ENCODE measurements around the gene KCNT1.
"Not testable (repeated sequence)": the region's sequence is repeated elsewhere in the genome, so short reads cannot be mapped to it uniquely, and the experiment has no call there.

KCNT1 gene

GRCh38 chr9:135666534-135667462 is 35.2 kb upstream of the KCNT1 start:
- peak; percentile 4 for DNase-seq (ENCODE audit: low spot score)
- TF ChIP-seq CTCF (IDR thresholded peaks at IDR 0.05; ENCODE audit: extremely low read depth, missing control alignments) = no peak

DNA sequence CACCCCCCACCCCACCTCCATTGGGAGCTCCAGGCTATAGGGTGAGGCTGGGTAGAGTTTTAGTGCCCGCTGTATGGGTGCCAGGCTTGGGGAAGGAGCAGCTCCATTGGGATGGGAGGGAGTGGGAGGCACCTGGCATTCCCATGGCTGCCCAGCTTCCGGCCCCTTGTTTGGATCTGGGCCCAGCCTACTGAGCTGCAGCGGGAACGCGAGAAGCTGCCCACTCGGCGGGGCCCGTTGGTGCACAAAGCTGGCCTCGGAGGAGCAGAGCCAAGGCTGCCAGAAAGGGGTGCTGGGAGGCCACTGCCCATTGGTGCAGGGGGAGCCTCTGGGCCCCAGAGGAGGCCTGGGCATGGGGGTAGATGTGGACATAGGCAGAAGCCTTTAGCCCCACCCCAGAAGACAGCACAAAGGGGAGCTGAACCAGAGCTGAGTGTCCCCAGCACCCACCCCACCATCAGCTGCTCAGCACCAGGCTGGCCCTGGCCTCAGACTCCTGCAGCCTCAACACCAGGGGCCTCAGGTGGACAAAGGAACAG is 34.5 kb upstream of the KCNT1 start:
- DNase-seq (ENCODE audit: low spot score) = peak; percentile 4
- no peak for TF ChIP-seq CTCF (IDR thresholded peaks at IDR 0.05; ENCODE audit: extremely low read depth, missing control alignments)

DNA sequence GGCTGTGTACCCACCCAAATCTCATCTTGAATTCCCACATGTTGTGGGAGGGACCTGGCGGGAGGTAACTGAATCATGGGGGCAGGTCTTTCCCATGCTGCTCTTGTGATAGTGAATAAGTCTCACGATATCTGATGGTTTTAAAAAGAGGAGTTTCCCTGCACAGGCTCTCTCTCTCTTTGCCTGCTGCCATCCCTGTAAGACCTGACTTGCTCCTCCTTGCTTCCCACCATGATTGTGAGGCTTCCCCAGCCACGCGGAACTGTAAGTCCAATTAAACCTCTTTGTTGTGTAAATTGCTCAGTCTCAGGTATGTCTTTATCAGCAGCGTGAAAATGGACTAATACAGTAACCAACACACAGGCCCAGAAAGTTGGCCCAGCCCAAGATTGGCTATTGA is 33.0 kb upstream of the KCNT1 start:
- not testable (repeated sequence) for DNase-seq (ENCODE audit: low spot score)

- peak; percentile 14 for DNase-seq (ENCODE audit: low spot score)
- TF ChIP-seq CTCF (IDR thresholded peaks at IDR 0.05; ENCODE audit: extremely low read depth, missing control alignments) = no peak
Measured at GRCh38 chr9:135669616-135670285, 32.2 kb upstream of the KCNT1 start.

GRCh38 chr9:135670721-135671590 is 31.0 kb upstream of the KCNT1 start:
- TF ChIP-seq CTCF (IDR thresholded peaks at IDR 0.05; ENCODE audit: extremely low read depth, missing control alignments) = no peak
- no peak for DNase-seq (ENCODE audit: low spot score)

DNA sequence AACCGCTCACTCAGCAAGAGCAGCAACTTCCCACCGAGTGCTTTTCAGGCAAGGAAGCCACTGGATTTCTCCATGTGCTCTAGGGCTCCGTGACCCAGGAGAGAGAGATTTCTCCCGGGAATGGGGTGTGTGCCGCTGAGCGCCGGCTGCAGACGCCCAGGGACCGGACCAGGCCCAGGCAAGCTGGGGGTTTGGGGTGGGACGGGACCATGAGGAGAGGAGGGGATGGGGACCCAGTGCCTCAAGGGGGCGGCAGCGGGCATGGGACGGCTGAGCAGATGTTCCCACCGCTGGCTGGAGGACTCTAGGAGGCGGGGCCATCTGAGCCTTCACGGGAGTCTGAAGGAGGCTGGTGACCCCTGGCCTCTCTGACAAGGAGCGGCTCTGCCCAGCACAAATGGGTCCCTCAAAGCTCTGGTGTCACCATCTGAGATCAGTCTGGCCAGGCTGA is 30.4 kb upstream of the KCNT1 start:
- no peak for DNase-seq (ENCODE audit: low spot score)
- TF ChIP-seq CTCF (IDR thresholded peaks at IDR 0.05; ENCODE audit: extremely low read depth, missing control alignments) = no peak

- DNase-seq (ENCODE audit: low spot score) = not testable (repeated sequence)
Measured at GRCh38 chr9:135672786-135673185, 29.2 kb upstream of the KCNT1 start.
